HEK293 (cell line): ENCODE measurements around the gene C18orf32.

Experiments used
- CTCF ChIA-PET: fragments of 350-600 bp; formaldehyde crosslinking; extraction: SDS; loops from one replicate; lab custom pipeline; 2021; ENCODE audit warnings: antibody characterized with exemption; lab: Yijun Ruan, JAX
- POLR2A ChIA-PET: fragments of 300-600 bp; formaldehyde crosslinking; extraction: SDS; loops from one replicate; lab custom pipeline; 2020; ENCODE audit warnings: antibody characterized with exemption, inconsistent platforms; lab: Yijun Ruan, JAX
- H3K27ac ChIP-seq: fragments of 200-500 bp; sonication (Bioruptor generic); 2 replicates; pipeline ENCODE4 v1.5.1; 2014; ENCODE audit warnings: low read depth, low read length, control low read depth, inconsistent platforms; ENCODE audit errors: extremely low read depth
- H3K36me3 ChIP-seq, 2 experiments: fragments of 200-500 bp in 1 of 2; sonication (Bioruptor generic) in 1 of 2; 1 replicate in 1 of 2; 2 replicates in 1 of 2; pipeline ENCODE4 v1.5.1; 2014 to 2017; ENCODE audit warnings: inconsistent platforms in 2 of 2, low read length in 2 of 2; ENCODE audit not compliant: control insufficient read depth in 2 of 2, insufficient read depth in 1 of 2
- H3K4me1 ChIP-seq: fragments of 200-500 bp; sonication (Bioruptor generic); 2 replicates; pipeline ENCODE4 v1.5.1; 2014; ENCODE audit warnings: mild to moderate bottlenecking, low read length, inconsistent platforms; ENCODE audit not compliant: control insufficient read depth, insufficient read depth
- H3K4me3 ChIP-seq: 2 replicates; pipeline ENCODE4 v1.5.1; 2011; ENCODE audit warnings: low read depth, mild to moderate bottlenecking, control low read depth, low read length, moderate library complexity
- H3K9me3 ChIP-seq: fragments of 200-500 bp; sonication (Bioruptor generic); 2 replicates; pipeline ENCODE4 v1.5.1; 2014; ENCODE audit warnings: low read depth, low read length, inconsistent platforms; ENCODE audit not compliant: control insufficient read depth, insufficient read depth
- BCL11A ChIP-seq: fragments of 450-650 bp; formaldehyde crosslinking; IDR thresholded peaks from 2 replicates; pipeline ENCODE4 v1.5.1; 2016; ENCODE audit warnings: low read depth, missing biosample characterization, missing genetic modification characterization
- BCL11B ChIP-seq: fragments of 450-650 bp; formaldehyde crosslinking; IDR thresholded peaks from 2 replicates; pipeline ENCODE4 v1.5.1; 2016; ENCODE audit warnings: low read depth, missing biosample characterization, missing genetic modification characterization
- EGR2 ChIP-seq: fragments of 450-650 bp; formaldehyde crosslinking; IDR thresholded peaks from 2 replicates; pipeline ENCODE4 v1.5.1; 2016; ENCODE audit warnings: low read depth, missing biosample characterization, missing genetic modification characterization
- FEZF1 ChIP-seq: fragments of 450-650 bp; formaldehyde crosslinking; IDR thresholded peaks from 2 replicates; pipeline ENCODE4 v1.5.1; 2016; ENCODE audit warnings: missing biosample characterization, missing genetic modification characterization
- GLIS2 ChIP-seq: fragments of 450-650 bp; formaldehyde crosslinking; IDR thresholded peaks from 2 replicates; pipeline ENCODE4 v1.5.1; 2016; ENCODE audit warnings: missing biosample characterization, missing genetic modification characterization
- KLF16 ChIP-seq: fragments of 450-650 bp; formaldehyde crosslinking; IDR thresholded peaks from 2 replicates; pipeline ENCODE4 v1.5.1; 2017; ENCODE audit warnings: missing biosample characterization, missing genetic modification characterization
- OSR2 ChIP-seq: fragments of 450-650 bp; formaldehyde crosslinking; IDR thresholded peaks from 2 replicates; pipeline ENCODE4 v1.5.1; 2016; ENCODE audit warnings: missing biosample characterization, missing genetic modification characterization
- OVOL3 ChIP-seq: fragments of 450-650 bp; formaldehyde crosslinking; IDR thresholded peaks from 2 replicates; pipeline ENCODE4 v1.5.1; 2016; ENCODE audit warnings: missing biosample characterization, missing genetic modification characterization
- SCRT1 ChIP-seq: fragments of 450-650 bp; formaldehyde crosslinking; IDR thresholded peaks from 2 replicates; pipeline ENCODE4 v1.5.1; 2016; ENCODE audit warnings: missing biosample characterization, missing genetic modification characterization, borderline replicate concordance
- ZBTB17 ChIP-seq: fragments of 450-650 bp; formaldehyde crosslinking; IDR thresholded peaks from 2 replicates; pipeline ENCODE4 v1.5.1; 2016; ENCODE audit warnings: missing biosample characterization, missing genetic modification characterization
- ZNF121 ChIP-seq: fragments of 450-650 bp; formaldehyde crosslinking; IDR thresholded peaks from 2 replicates; pipeline ENCODE4 v1.5.1; 2016; ENCODE audit warnings: missing biosample characterization, missing genetic modification characterization
- ZNF48 ChIP-seq: fragments of 450-650 bp; formaldehyde crosslinking; IDR thresholded peaks from 2 replicates; pipeline ENCODE4 v1.5.1; 2016; ENCODE audit warnings: missing biosample characterization, missing genetic modification characterization
- ZNF548 ChIP-seq: fragments of 450-650 bp; formaldehyde crosslinking; IDR thresholded peaks from 2 replicates; pipeline ENCODE4 v1.5.1; 2016; ENCODE audit warnings: missing biosample characterization, missing genetic modification characterization
- ZNF596 ChIP-seq: fragments of 450-650 bp; IDR thresholded peaks from 2 replicates; pipeline ENCODE4 v1.5.0; 2018; ENCODE audit warnings: missing biosample characterization, mild to moderate bottlenecking, missing genetic modification characterization, moderate library complexity
- ZNF843 ChIP-seq: fragments of 450-650 bp; formaldehyde crosslinking; IDR thresholded peaks from 2 replicates; pipeline ENCODE4 v1.5.1; 2016; ENCODE audit warnings: missing biosample characterization, missing genetic modification characterization
- ZXDB ChIP-seq: fragments of 450-650 bp; formaldehyde crosslinking; IDR thresholded peaks from 2 replicates; pipeline ENCODE4 v1.5.1; 2016; ENCODE audit warnings: missing biosample characterization, missing genetic modification characterization
- TF ChIP-seq, protein P1 (sequence below): fragments of 450-650 bp; formaldehyde crosslinking; IDR thresholded peaks from 2 replicates; pipeline ENCODE4 v1.5.1; 2016; ENCODE audit warnings: missing biosample characterization, missing genetic modification characterization
- TF ChIP-seq, protein P2 (sequence below): fragments of 450-650 bp; formaldehyde crosslinking; IDR thresholded peaks from 2 replicates; pipeline ENCODE4 v1.5.1; 2016; ENCODE audit warnings: missing biosample characterization, missing genetic modification characterization, low read depth
- TF ChIP-seq, protein P3 (sequence below): fragments of 450-650 bp; formaldehyde crosslinking; IDR thresholded peaks from 2 replicates; pipeline ENCODE4 v1.5.1; 2016; ENCODE audit warnings: missing biosample characterization, missing genetic modification characterization
- TF ChIP-seq, protein P4 (sequence below): fragments of 450-650 bp; formaldehyde crosslinking; IDR thresholded peaks from 2 replicates; pipeline ENCODE4 v1.5.1; 2016; ENCODE audit warnings: missing biosample characterization, missing genetic modification characterization
- TF ChIP-seq, protein P5 (sequence below): fragments of 450-650 bp; formaldehyde crosslinking; IDR thresholded peaks from 2 replicates; pipeline ENCODE4 v1.5.1; 2017; ENCODE audit warnings: missing biosample characterization, missing genetic modification characterization
- TF ChIP-seq, protein P6 (sequence below): fragments of 450-650 bp; formaldehyde crosslinking; IDR thresholded peaks from 2 replicates; pipeline ENCODE4 v1.5.1; 2017; ENCODE audit warnings: missing biosample characterization, missing genetic modification characterization

Gene C18orf32

DNA sequence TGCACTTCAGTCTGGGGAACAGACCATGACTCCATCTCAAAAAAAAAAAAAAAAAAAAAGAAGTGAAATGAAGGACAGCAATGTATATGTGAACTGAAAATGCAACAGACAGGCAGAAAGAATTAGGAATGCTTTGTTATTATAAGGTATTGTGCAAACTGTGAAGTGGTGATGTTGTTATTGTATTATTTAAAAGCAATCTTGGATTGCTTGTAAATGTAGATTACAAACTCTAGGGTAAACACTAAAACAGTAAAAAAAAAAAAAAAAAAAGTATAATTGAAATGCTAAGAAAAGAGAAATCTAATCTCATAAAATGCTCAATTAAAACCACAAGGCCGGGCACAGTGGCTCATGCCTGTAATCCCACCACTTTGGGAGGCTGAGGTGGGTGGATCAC is 51.9 kb downstream of the C18orf32 start:
- H3K27ac ChIP-seq: no peak overlapping the region
- TF ChIP-seq OSR2 (tag by site-specific recombination) (peak; percentile 54; the same call in 1 of the 2 replicates), GLIS2 (no peak), ZXDB (peak; percentile 67), SCRT1 (peak; percentile 64; the same call in 1 of the 2 replicates), EGR2 (peak; percentile 20; the same call in 1 of the 2 replicates), ZNF548 (tag by site-specific recombination) (no peak), ZBTB17 (tag by site-specific recombination) (0 out of 2 replicates have a peak, but pooled peaks have one; percentile 21), BCL11B (0 out of 2 replicates have a peak, but pooled peaks have one; percentile 33), ZNF48 (tag by site-specific recombination) (no peak), OVOL3 (tag by site-specific recombination) (peak; percentile 78), BCL11A (tag by site-specific recombination) (peak; percentile 63; the same call in 1 of the 2 replicates), ZNF596 (tag by site-specific recombination) (no peak), FEZF1 (tag by site-specific recombination) (peak; percentile 83), ZNF843 (tag by site-specific recombination) (peak; percentile 69), ZNF121 (peak; percentile 66; the same call in 1 of the 2 replicates), KLF16 (tag by site-specific recombination) (peak; percentile 77)
- TF ChIP-seq, protein P1, sequence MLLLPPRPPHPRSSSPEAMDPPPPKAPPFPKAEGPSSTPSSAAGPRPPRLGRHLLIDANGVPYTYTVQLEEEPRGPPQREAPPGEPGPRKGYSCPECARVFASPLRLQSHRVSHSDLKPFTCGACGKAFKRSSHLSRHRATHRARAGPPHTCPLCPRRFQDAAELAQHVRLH (tag by site-specific recombination): peak; percentile 22; the same call in 1 of the 2 replicates
- TF ChIP-seq, protein P2, sequence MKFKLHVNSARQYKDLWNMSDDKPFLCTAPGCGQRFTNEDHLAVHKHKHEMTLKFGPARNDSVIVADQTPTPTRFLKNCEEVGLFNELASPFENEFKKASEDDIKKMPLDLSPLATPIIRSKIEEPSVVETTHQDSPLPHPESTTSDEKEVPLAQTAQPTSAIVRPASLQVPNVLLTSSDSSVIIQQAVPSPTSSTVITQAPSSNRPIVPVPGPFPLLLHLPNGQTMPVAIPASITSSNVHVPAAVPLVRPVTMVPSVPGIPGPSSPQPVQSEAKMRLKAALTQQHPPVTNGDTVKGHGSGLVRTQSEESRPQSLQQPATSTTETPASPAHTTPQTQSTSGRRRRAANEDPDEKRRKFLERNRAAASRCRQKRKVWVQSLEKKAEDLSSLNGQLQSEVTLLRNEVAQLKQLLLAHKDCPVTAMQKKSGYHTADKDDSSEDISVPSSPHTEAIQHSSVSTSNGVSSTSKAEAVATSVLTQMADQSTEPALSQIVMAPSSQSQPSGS (tag by site-specific recombination): no peak
- TF ChIP-seq, protein P3, sequence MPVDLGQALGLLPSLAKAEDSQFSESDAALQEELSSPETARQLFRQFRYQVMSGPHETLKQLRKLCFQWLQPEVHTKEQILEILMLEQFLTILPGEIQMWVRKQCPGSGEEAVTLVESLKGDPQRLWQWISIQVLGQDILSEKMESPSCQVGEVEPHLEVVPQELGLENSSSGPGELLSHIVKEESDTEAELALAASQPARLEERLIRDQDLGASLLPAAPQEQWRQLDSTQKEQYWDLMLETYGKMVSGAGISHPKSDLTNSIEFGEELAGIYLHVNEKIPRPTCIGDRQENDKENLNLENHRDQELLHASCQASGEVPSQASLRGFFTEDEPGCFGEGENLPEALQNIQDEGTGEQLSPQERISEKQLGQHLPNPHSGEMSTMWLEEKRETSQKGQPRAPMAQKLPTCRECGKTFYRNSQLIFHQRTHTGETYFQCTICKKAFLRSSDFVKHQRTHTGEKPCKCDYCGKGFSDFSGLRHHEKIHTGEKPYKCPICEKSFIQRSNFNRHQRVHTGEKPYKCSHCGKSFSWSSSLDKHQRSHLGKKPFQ (tag by site-specific recombination): peak; percentile 46; the same call in 1 of the 2 replicates
- TF ChIP-seq, protein P4, sequence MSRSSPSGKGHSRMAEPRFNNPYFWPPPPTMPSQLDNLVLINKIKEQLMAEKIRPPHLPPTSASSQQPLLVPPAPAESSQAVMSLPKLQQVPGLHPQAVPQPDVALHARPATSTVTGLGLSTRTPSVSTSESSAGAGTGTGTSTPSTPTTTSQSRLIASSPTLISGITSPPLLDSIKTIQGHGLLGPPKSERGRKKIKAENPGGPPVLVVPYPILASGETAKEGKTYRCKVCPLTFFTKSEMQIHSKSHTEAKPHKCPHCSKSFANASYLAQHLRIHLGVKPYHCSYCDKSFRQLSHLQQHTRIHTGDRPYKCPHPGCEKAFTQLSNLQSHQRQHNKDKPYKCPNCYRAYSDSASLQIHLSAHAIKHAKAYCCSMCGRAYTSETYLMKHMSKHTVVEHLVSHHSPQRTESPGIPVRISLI: peak; percentile 40
- TF ChIP-seq, protein P5, sequence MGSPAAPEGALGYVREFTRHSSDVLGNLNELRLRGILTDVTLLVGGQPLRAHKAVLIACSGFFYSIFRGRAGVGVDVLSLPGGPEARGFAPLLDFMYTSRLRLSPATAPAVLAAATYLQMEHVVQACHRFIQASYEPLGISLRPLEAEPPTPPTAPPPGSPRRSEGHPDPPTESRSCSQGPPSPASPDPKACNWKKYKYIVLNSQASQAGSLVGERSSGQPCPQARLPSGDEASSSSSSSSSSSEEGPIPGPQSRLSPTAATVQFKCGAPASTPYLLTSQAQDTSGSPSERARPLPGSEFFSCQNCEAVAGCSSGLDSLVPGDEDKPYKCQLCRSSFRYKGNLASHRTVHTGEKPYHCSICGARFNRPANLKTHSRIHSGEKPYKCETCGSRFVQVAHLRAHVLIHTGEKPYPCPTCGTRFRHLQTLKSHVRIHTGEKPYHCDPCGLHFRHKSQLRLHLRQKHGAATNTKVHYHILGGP (tag by site-specific recombination): peak; percentile 27; the same call in 1 of the 2 replicates
- TF ChIP-seq, protein P6, sequence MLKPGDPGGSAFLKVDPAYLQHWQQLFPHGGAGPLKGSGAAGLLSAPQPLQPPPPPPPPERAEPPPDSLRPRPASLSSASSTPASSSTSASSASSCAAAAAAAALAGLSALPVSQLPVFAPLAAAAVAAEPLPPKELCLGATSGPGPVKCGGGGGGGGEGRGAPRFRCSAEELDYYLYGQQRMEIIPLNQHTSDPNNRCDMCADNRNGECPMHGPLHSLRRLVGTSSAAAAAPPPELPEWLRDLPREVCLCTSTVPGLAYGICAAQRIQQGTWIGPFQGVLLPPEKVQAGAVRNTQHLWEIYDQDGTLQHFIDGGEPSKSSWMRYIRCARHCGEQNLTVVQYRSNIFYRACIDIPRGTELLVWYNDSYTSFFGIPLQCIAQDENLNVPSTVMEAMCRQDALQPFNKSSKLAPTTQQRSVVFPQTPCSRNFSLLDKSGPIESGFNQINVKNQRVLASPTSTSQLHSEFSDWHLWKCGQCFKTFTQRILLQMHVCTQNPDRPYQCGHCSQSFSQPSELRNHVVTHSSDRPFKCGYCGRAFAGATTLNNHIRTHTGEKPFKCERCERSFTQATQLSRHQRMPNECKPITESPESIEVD: peak; percentile 82
- no peak overlapping the region for H3K4me3 ChIP-seq
- ChIA-PET POLR2A (interaction anchor here (0.8 kb wide), 1 partner anchor 297 kb away, joined by 5 read pairs; no protein-coding TSS in a partner anchor), CTCF (interaction anchor here (1.1 kb wide), 1 partner anchor 12 kb away, joined by 3 read pairs; no protein-coding TSS in a partner anchor)
- H3K36me3 ChIP-seq: no peaks in the 10 kb centered on the region; a peak in 1 of 3 replicates
- peaks cover 20% of the 10 kb centered on the region for H3K4me1 ChIP-seq
- H3K9me3 ChIP-seq: no peaks in the 10 kb centered on the region
